ENCODE data around the gene FAM53A. TPM values are rescaled to one million over a fixed set of nuclear protein-coding genes. Genes with fewer than 3 reads are reported as not detected.
"Not testable (repeated sequence)": the region's sequence is repeated elsewhere in the genome, so short reads cannot be mapped to it uniquely, and the experiment has no call there.

FAM53A gene
- total RNA-seq, 1 experiment from 2014 or later: 0.06 TPM

DNA sequence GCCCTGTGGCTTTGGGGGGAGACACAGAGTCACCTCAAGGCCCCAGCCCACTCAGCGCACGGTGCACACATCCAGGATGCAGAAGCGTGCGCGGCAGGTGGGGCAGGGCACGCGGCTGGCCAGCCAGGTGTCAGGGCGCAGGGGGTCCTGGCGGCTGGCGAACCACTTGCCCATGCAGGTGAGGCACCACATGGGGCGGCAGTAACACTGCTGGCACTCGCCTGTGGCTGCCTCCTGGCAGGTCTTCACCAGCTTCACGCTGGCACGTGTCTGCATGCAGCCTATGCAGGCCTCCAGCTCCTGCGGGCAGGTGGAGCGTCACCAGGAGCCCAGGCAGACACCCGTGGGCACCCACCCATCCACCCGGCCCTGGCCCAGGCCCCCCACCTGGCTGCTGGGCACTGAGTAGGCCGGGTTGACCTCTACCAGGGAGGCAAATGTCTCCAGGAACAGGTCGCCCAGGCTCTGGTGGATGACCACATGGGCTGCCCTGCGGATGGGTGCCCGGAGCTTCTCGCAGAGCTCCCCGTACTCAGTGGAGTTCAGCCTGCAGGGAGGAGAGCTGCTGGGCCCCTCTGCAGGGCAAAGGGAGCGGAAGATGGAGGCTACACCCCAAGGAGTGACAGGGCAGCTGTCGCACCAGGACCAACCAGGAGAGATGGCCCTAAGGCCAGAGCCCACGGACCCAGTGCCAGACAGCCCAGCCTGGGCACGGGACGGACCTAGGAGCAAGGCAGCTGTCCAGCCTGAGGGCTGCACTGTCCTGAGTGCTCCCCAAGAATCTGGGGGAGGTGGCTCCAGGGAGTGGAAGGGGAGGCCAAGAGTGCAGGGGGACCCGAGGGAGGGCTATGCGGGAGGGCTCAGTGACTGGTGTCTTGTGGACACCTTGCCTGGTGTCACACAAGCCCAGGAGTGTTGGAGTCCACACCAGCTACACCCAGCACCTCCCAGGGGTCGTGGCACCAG is 33.3 kb upstream of the FAM53A start:
- no peak for DNase-seq (ENCODE audit: low read depth)

DNA sequence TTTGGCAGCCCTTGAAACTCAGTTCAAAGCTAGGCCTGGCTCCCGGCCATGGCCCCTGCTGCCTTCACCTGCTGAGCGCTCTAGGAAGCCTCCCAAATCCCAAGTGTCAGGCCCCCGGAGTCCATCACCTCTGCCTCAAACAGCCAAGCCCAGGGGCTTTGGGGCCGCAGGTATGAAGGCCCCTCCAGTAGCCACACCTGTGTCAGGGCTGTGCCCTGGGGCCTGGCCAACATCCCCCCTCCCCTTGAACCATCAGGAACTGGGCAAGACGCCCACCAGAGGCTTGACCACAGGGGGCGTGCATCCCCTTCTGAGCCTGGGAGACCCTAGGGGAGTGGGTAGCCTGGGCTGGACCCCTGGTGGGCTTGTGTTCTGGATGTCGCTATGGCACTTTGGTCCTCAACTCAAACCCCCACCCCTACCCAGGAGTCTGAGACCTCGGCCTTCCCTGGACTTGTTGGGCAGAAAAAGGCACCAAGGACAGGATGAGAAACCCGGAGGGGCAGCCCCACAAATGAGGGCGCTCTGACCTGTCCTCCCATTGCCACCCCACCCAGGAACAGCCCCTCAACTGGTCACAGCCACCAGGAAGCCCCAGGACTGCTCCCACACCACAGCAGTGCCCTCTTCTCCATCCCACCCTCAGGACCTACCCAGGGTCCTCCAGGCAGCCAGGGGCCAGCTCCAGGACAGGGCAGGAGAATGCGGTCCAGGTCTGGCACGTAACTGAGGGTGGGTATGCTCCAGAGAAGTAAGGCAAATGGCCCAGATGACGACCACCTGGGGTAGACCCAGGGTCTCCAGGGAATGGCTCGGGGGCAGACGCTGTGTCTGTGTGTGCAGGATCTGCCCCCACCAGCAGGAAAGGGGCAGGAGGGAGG is 32.2 kb upstream of the FAM53A start:
- no peak for DNase-seq (ENCODE audit: low read depth)

DNA sequence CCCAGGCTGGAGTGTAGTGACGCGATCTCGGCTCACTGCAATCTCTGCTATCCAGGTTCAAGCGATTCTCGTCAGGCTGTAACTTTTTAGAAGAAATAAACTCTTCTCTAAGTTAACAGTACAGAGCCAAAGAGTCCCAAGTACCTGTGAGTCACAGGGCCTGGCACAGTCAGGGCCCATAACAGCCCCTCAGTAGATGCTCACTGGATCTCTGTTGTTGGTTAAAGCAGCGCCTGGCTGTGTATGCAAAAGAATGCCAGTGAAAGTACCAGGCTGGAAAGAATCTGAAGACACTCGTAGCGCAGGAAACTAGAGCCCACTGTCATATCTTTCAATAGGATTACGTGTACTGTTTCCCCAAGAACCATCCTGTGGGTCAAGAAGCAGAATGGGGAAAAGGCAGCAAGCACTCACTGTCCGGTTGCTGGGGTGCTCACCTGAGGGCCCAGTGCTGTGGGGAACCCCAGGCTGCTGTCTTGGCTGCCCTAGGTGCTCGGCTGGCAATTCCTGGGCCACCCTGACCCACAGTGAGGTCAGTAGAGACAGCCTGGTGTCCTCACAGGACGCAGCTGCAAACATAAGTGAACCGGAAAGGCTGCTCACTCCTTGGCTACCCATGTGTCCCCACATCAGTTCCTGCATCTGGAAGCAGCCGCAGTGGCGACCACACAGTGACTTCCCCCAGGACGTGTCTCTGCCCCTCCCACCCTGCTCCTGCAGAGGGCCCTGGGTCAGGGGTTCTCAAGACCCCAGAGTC is 31.1 kb upstream of the FAM53A start:
- no peak for DNase-seq (ENCODE audit: low read depth)

DNA sequence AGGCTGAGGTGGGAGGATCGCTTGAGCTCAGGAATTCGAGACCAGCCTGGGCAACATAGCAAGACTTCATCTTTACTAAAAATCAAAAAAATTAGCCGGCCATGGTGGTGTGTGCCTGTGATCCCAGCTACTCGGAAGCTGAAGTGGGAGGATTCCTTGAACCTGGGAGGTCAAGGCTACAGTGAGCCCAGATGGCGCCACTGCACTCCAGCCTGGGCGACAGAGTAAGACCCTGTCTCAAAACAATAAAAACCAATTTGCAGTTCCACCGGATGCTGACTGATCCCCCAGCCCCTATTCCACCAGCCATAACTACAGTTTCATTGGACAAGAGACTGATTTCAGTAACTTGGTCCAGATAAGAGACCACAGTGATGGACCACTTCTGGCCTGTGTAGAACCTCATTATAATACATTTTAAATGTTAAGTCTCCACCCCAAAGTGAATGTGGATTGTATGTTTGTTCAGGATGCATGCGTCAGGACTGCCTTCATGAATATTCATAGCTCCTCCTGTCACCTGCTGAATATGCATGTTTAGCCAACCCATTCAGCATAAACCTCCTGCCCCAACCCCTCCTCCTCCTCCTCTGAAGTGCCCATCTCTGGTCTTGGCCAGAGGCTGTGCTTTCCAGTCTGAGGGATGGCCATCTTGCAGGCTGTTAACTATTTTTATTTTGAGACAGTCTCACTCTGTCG is 30.3 kb upstream of the FAM53A start:
- no peak for DNase-seq (ENCODE audit: low read depth)

DNA sequence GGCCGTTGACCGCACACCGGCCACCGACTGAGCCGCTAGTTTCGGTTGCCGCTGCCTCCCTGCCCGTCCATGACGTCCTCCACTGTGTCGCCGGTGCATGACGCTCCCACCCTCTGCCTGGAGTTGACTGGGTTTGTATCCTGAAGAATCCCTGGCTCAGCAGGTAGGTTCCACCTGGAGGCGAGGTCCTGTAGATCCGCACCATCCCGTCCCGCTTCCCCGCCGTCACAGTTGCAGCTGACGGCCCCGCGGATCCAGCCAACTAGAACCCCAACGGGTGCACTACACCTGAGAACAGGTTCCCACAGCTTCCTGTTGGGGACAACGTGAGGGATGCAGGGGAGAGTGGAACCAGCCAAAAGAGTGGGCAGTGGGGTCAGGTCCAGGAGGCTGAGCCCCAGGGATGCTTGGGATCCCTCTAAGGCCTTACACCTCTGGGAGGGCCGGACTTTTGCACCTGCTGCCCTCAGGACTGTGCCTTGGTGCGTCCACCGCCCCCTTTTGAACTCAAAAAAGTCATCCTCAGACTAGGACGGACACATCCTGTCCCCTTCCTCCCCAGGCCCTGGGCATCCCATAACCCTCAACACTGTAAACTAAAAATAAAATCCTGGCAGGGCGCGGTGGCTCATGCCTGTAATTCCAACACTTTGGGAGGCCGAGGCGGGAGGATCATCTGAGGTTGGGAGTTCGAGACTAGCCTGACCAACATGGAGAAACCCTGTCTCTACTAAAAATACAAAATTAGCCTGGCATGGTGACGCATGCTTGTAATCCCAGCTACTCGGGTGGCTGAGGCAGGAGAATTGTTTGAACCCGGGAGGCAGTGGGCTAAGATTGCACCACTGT is 29.1 kb upstream of the FAM53A start:
- no peak for DNase-seq (ENCODE audit: low read depth)

DNA sequence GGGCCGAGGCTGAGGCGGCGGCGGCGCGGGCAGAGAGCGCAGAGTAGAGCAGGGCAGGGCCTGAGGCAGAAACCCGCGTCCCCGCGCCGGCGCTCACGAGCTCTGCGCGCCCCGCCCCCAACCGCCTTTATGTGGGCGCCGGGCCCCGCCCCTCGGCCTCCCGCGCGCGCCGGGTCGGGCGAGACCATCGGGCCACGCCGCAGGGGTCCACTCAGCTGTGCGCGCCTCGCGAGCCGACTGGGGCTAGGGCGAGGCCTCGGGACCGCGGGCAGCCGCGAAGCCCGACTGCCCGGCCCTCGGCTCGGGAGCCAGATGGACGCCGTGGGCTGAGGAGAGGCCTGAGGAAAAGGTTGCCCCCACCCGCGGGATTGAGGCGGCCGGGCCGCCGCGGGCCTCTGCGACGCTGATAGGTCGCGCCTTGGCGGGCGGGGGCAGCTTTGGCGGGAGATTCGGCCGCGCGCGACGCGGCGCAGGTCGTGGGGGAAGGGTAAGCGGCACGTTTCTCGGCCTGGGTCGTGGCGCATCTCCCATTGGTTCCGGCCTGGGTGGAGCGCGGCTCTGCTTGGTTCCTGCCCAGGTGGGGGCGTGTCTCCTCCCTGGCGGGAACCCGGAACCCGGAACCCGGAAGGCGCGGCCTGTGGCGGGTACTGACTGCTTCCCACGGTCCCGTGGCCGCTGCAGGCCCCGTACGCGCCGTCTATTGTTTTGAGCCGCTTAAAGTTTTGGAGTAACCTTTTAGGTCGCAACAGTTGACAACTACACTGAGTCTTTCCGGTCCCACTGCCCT is 28.3 kb upstream of the FAM53A start, which contains the start of gene SLBP:
Gene SLBP, minus strand, starts transcription at position 104 of the 787 bp plus-strand sequence. CDS start 131 bp downstream, outside the sequence.
- DNase-seq (ENCODE audit: low read depth): peak; percentile 92

DNA sequence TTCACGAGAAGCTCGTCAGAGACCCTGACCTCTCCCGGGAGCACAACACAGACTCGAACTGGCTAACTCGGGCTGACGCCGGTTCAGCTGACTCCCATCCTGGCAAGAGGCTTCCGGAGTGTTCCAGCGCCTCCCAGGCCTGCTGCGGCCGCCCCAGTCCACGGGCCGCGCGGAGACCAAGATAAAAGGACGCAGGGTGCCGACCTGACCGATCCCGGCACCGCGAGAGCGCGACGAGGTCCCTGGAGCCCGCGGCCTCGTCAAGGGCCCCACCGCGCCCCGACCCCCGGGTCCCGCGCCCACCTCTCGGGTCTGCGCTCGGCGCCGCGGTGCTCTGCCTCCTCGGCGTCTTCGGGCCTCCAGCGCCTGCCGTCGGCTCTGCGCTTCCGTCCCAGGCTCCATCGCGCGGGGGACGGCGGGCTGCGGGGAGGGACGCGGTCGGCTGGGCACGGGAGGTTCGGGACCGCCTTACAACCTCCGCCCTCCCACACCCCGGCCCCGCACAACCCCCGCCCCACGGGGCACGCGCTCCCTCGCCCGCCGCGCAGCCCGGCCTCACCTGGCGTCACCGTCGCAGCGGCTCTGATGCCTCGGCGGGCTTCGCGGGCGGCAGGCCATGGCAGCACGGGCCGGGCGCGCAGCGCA is 27.6 kb upstream of the FAM53A start:
- DNase-seq (ENCODE audit: low read depth): no peak

DNA sequence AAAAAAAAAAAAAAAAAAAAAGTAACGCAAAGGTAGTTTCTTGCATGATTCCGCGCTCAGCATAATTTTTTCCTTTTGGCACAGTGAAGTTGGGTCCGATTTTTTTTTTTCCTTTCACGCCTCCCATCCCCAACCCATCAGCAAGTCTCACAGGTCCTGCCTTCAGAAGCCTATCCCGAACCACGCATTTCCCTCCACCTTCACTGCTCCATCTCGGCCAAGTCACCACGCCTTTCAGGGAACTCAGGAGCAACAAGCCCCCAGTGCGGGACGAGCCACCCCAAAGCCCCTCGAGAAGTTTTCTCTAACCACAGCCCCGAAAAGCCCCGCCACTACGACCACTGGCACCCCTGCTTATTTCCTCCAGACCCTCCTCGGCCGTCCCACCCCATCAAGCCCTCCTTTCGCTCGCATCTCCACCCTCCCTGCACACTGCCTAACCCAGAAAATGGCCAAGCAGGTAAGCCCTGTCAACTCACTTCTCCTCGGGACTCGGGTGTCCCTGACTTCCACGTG is 27.0 kb upstream of the FAM53A start:
- DNase-seq (ENCODE audit: low read depth): no peak

DNA sequence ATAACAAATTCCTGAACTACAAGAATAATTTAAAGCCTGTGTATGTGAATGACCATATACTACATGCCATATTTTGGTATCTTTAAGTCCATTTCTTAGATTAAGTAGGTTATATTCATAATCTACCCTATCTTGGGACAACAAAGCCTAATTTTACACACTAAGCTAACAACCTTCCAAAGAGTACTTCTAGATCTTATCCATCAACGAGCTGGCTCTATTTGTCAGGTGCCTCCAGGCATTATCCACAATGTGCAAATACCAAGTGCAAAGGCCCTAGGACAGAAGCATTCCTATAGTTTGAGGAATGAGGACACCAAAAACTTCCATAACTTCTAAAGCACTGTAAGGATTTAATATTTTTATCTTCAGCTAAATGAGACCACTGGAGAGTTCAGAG is 24.5 kb upstream of the FAM53A start:
- no peak for DNase-seq (ENCODE audit: low read depth)

DNA sequence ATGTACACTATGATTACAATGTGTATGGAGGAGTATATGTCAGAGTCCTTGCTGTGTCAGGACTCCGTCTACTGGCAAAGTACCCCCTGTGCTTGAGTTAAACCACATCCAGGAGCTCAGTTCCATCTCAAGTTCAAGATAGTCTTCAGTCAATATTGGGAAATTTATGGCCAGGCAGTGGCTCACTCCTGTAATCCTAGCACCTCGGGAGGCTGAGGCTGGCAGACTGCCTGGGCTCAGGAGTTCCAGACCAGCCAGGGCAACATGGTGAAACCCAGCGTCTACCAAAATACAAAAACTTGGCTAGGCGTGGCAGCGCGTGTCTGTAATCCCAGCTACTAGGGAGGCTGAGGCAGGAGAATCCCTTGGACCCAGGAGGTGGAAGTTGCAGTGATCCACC is 22.2 kb upstream of the FAM53A start:
- DNase-seq (ENCODE audit: low read depth): no peak

DNA sequence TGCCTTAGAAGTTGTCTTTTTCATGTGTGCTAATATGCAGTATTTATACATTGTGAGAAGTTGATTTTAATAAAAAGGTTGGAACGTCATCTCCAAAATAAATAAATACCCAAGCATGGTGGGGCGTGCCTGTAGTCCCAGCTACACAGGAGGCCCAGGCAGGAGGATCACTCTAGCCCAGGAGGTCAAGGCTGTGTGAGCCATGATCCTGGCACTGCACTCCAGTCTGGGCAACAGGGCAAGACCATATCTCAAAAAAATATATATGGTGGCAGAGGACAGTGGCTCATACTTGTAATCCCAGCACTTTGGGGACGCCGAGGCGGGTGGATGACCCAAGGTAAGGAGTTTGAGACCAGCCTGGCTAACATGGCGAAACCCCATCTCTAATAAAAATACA is 21.6 kb upstream of the FAM53A start:
- no peak for DNase-seq (ENCODE audit: low read depth)

DNA sequence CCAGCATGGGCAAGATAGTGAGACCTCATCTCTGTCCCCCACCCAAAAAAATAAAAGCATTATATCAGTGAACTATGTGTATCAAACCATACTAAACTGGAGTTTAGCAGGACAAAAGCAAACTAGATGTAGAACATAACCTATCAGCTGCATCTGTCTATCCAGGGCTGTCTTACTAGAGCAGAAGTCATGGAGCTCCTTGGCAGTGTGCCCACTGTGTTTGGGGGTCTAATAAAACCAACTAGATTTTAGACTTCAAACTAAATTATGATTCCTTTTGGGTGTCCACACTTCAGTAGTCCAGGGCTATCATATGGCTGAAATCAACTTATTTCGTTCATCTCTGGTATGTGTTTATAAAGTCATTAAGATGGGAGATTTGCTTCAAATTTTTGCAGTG is 19.8 kb upstream of the FAM53A start:
- DNase-seq (ENCODE audit: low read depth): no peak

DNA sequence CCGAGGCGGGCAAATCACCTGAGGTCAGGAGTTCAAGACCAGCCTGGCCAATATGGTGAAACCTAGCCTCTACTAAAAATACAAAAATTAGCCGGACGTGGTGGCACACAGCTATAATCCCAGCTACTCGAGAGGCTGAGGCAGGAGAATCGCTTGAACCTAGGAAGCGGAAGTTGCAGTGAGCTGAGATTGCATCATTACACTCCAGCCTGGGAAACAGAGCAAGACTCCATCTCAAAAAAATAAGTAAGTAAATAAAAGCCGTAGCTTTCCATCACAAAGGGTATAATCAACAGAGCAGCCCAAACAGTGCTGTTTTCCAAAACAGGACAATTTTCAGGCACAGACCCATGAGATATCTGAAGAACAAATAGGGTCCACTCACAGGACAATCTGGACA is 17.6 kb upstream of the FAM53A start:
- not testable (repeated sequence) for DNase-seq (ENCODE audit: low read depth)

DNA sequence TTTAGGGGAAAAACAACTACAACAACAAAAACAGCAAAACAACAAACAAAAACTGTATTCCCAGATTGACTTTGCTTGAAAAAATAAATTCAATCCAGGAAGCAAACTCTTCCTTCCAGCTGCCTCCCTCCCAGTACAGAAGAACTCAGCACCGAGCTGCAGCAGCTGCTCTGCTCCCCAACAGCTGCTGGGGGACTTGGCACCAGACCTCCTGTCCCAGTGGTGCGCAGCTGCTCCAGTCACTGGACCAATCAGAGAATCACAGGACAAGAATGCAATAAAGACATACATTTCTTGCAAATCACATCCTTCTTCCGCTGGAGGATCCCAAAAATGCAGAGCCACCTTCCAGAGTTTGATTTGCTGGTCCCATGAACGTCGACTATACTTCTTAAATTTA is 11.8 kb upstream of the FAM53A start:
- DNase-seq (ENCODE audit: low read depth): no peak

DNA sequence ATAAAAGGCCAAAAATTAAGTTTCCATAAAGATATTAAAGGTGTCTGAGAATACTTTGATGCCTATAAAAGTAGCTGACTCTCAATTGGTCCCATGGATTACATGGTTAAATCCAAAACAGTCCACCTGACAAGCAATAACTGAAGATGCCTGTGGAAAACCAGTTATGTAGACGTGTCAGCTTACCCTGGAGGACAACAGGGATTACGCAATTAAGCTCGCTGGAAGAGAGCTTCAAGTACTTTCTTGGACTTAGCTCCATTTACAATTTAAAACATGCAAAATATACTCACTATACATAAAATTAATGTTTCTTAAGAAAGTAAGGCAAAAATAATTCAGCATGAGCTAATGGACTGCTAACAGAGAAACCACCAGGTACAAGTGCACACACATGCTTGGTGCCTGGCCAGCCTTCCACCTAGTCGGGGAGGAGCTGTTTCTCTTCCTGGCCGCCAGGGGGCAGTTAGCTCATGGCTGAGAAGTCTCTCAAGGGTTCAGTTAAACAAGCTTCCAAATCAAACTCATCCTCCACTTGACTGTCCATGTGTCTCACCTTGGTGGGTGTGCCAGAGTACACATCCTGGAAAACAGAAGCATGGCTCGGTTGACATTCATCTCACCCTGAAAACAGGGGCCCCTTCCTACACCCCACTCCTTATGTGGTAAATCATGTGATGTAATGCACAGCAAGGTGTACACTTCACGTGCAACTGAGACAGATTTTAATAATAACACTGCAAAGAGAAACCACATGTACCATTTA is 9.2 kb upstream of the FAM53A start:
- DNase-seq (ENCODE audit: low read depth): peak; percentile 58

DNA sequence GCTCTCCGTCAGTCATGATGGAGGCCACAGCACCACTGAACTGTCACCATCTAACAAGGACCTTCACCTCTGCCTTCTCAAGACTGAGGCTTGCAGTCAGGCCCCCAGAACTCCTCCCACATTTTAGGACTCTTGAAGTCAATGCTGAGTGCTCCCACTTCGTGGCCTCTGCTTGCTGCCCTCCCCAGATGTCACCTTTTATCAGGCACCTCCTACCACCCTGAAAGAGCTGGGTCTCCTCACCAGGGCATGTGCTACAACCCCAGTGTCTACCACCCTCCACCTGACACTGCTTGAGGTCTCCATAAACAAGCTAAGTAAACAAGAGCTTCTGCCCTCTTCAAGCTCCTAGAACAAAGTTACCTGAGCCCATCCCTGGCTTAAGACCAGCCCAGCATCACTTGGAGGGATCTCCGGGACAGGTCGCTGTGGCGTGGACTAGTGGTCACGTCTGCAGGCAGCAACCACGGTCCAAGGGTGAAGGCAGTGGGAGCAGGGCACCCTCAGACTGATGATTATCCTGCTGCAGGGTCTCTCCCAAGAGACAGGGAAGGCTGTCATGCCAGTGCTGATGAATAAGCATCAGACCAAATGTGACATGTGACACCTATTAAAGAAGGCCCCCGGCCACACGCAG is 7.7 kb upstream of the FAM53A start:
- no peak for DNase-seq (ENCODE audit: low read depth)

DNA sequence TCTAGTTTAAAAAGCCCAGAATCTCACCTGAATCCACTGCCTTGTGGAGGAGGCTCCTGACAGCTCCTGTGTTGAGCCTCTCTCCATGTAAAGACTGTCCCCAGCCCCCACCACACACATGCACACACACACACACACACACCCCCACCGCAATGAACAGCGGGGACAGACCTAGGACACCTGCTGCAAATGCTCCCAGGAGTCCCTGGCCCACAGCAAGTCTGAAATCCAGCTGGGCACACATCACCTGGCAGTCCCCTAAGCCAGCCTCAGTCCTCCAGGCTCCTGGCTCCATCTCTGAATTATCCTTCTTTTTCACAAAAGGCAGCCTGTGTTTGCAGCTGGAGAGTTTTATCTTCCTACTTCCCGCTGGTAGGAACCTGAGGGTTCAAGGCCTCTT is 6.6 kb upstream of the FAM53A start:
- DNase-seq (ENCODE audit: low read depth): no peak
